Measurements from ENCODE around the gene HSD11B1.

GRCh38 chr1:209770636-209771415 is 66.2 kb downstream of the HSD11B1 start:
- TF ChIP-seq POLR2A (IDR thresholded peaks at IDR 0.05), result no peak
- no peak for TF ChIP-seq CTCF (IDR thresholded peaks at IDR 0.05)
- no peak for TF ChIP-seq POLR2AphosphoS5 (IDR thresholded peaks at IDR 0.05)
- TF ChIP-seq EP300 (IDR thresholded peaks at IDR 0.05), result no peak

All from upper lobe of left lung (tissue), 4 donors.